ENCODE measurements around the gene GALR3.

GALR3 gene

GRCh38 chr22:37824674-37825641 is 1.8 kb downstream of the GALR3 start:
- DNase-seq, result no peak

- DNase-seq, result no peak
These were observed 3.9 kb downstream of the GALR3 start for GRCh38 chr22:37827056-37827455.

- DNase-seq, result no peak
These were observed 7.1 kb downstream of the GALR3 start for GRCh38 chr22:37830093-37830842.

- no peak for DNase-seq
These were observed 8.3 kb downstream of the GALR3 start for GRCh38 chr22:37831472-37831871.

GRCh38 chr22:37832022-37832857 is 9.1 kb downstream of the GALR3 start:
- no peak for DNase-seq

- no peak for DNase-seq
These were observed 19.0 kb downstream of the GALR3 start for GRCh38 chr22:37842015-37842793.

GRCh38 chr22:37843741-37844089 is 20.5 kb downstream of the GALR3 start:
- DNase-seq, result peak; percentile 33

GRCh38 chr22:37844904-37845329 is 21.7 kb downstream of the GALR3 start:
- no peak for DNase-seq

GRCh38 chr22:37846433-37846832 is 23.3 kb downstream of the GALR3 start:
- DNase-seq, result no peak

GRCh38 chr22:37848587-37849088 is 25.5 kb downstream of the GALR3 start:
- no peak for DNase-seq

- DNase-seq, result peak; percentile 84
These were observed 26.0 kb downstream of the GALR3 start, which contains the start of gene EIF3L for GRCh38 chr22:37849089-37849751. Gene EIF3L, plus strand, starts transcription at chr22:37849419. Its CDS starts 31 bp downstream, at chr22:37849450.

- DNase-seq, result no peak
These were observed 27.6 kb downstream of the GALR3 start for GRCh38 chr22:37850801-37851200.

GRCh38 chr22:37852418-37852817 is 29.2 kb downstream of the GALR3 start:
- DNase-seq, result no peak

GRCh38 chr22:37854946-37855345 is 31.8 kb downstream of the GALR3 start:
- no peak for DNase-seq

GRCh38 chr22:37855462-37855861 is 32.3 kb downstream of the GALR3 start:
- no peak for DNase-seq

- no peak for DNase-seq
These were observed 37.7 kb downstream of the GALR3 start for GRCh38 chr22:37860796-37861421.

GRCh38 chr22:37862570-37863325 is 39.6 kb downstream of the GALR3 start:
- no peak for DNase-seq

GRCh38 chr22:37865510-37865909 is 42.3 kb downstream of the GALR3 start:
- DNase-seq, result no peak

GRCh38 chr22:37870273-37870672 is 47.1 kb downstream of the GALR3 start:
- no peak for DNase-seq

All from activated CD4-positive, alpha-beta T cell treated with anti-CD3 and anti-CD28 coated beads, Interleukin-2, amount 50 U/mL, for 1 hour (primary cell).